H7 (cell line): ENCODE measurements around the gene IGSF6. TPM values are rescaled to one million over a fixed set of nuclear protein-coding genes. Genes with fewer than 3 reads are reported as not detected.
"Not testable (repeated sequence)": the region's sequence is repeated elsewhere in the genome, so short reads cannot be mapped to it uniquely, and the experiment has no call there.

ENCODE experiments used
- DNase-seq: peaks from one replicate; pipeline ENCODE4 v3.0.0; 2012
- H3K27me3 ChIP-seq: 2 replicates; pipeline ENCODE4 v1.6.0; 2011; ENCODE audit warnings: mild to moderate bottlenecking, low read length; ENCODE audit not compliant: control insufficient read depth, insufficient read depth
- H3K36me3 ChIP-seq: replicated peaks from 2 replicates; pipeline ENCODE4 v1.5.1; 2011; ENCODE audit warnings: low read length; ENCODE audit not compliant: control insufficient read depth, insufficient read depth
- H3K4me3 ChIP-seq: 2 replicates; pipeline ENCODE4 v1.5.1; 2011; ENCODE audit warnings: low read depth, mild to moderate bottlenecking, control low read depth, low read length, moderate library complexity; ENCODE audit not compliant: insufficient read depth
- total RNA-seq: library from RNA; depleted of rRNA; stranded (reverse); fragments of >200 nt; shearing (Covaris generic); gene quantifications from 2 replicates; pipeline ENCODE4 v1.2.3, GENCODE V29; 2014; rRNA removed

IGSF6 gene, protein sequence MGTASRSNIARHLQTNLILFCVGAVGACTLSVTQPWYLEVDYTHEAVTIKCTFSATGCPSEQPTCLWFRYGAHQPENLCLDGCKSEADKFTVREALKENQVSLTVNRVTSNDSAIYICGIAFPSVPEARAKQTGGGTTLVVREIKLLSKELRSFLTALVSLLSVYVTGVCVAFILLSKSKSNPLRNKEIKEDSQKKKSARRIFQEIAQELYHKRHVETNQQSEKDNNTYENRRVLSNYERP
- not detected in 2 replicates for total RNA-seq

- no peaks in the 10 kb centered on the region for H3K36me3 ChIP-seq
- no peak within 1 kb of the TSS for H3K4me3 ChIP-seq
- no peak for DNase-seq
- no peaks in the 10 kb centered on the region for H3K27me3 ChIP-seq
These were observed at the start of gene IGSF6 for GRCh38 chr16:21652453-21652852. Gene IGSF6, minus strand, starts transcription at chr16:21652608. Its CDS starts 10 bp downstream, at chr16:21652598.

DNA sequence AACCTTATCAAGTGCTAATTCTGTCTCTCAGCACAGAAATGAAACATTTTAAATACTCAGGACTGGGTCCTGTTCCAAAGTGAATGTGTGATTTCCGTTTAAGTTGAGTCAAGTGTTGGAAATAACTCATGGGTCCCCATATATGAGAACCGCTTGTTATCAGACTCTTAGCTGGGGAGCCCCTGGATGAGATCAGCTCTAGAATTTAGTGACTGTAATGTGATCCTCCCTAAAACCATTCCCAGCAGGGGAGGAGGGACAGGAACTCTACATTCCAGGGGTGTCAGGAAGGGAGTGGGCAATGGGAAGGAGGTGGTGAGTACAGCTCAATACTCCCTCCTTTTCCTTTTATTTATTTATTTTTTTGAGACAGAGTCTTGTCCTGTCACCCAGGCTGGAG, 48.9 kb upstream of the IGSF6 start:
- H3K36me3 ChIP-seq = no peaks in the 10 kb centered on the region
- DNase-seq = peak; percentile 23
- no peaks in the 10 kb centered on the region for H3K27me3 ChIP-seq
- H3K4me3 ChIP-seq = no peak overlapping the region

DNA sequence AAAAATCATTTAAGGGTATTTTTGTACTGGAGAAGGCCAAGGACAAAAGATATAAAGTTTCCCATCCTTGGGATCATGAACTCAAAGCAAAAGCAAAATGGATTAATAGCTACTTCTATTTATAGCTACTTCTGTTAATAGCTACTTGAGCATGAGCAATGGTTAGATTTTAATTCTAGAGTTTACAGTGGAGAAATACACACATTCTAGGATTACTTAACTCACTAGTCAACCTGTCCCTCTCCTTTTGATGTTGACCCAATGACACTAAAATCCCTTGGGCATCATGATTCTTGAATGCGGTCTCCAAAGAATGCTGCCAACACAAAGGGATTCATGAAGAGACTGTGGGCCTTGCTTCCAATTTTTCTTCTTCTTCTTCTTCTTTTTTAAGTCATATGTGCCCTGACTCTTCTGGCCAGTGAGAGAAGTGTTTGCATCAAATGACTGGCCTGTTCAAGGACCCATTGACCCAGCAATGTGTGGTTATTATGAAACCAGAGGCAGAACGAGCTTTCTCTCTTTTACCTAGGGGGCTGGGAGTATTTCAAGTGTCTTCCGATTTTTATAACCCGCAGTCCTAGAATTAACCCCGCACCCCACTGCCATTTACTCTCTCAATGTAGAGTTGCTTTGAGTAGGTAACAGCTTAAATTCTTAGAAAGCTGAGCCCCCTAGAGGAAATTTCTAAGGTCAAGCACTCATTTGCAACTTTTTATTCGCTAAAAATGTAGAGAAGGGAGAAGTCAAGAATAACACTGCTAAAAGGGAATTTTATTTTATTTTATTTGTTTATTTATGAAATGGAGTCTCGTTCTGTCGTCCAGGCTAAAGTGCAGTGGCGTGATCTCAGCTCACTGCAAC, 46.0 kb upstream of the IGSF6 start:
- Histone ChIP-seq H3K36me3 (no peaks in the 10 kb centered on the region), H3K27me3 (no peaks in the 10 kb centered on the region), H3K4me3 (no peak overlapping the region)
- no peak for DNase-seq

- no peak for DNase-seq
- Histone ChIP-seq H3K27me3 (no peaks in the 10 kb centered on the region), H3K4me3 (no peak overlapping the region), H3K36me3 (no peaks in the 10 kb centered on the region)
These were observed 44.6 kb upstream of the IGSF6 start for GRCh38 chr16:21697032-21697431.

DNA sequence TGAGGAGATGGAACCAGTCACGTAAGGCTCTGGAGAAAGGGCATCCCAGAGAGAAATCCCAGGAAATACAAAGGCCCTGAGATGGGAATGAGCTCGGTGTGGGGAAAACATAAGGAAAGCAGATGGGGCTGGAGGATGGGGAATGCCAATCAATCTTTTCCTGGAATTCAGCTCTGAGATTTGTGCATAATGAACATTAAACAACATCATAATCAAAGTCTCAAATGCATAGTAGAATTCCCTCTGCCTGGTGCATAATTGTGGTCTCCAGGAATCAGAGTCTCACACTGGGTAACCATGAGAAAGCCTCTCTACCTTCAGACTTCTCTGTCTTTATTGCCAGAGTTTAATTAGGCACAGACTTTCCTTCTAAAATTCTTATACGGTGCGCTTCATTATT, 42.2 kb upstream of the IGSF6 start:
- no peaks in the 10 kb centered on the region for H3K36me3 ChIP-seq
- H3K4me3 ChIP-seq = no peak overlapping the region
- DNase-seq = no peak
- no peaks in the 10 kb centered on the region for H3K27me3 ChIP-seq

- DNase-seq, H3K4me3 ChIP-seq, H3K36me3 ChIP-seq, H3K27me3 ChIP-seq: not testable (repeated sequence)
These were observed 38.6 kb upstream of the IGSF6 start for GRCh38 chr16:21690967-21691366.

- Histone ChIP-seq H3K36me3 (no peaks in the 10 kb centered on the region), H3K27me3 (no peaks in the 10 kb centered on the region), H3K4me3 (no peak overlapping the region)
- DNase-seq = no peak
These were observed 36.7 kb upstream of the IGSF6 start for GRCh38 chr16:21689107-21689506.

GRCh38 chr16:21685034-21685455, 32.6 kb upstream of the IGSF6 start:
- H3K36me3 ChIP-seq = no peaks in the 10 kb centered on the region
- no peak overlapping the region for H3K4me3 ChIP-seq
- DNase-seq = peak; percentile 71
- no peaks in the 10 kb centered on the region for H3K27me3 ChIP-seq

DNA sequence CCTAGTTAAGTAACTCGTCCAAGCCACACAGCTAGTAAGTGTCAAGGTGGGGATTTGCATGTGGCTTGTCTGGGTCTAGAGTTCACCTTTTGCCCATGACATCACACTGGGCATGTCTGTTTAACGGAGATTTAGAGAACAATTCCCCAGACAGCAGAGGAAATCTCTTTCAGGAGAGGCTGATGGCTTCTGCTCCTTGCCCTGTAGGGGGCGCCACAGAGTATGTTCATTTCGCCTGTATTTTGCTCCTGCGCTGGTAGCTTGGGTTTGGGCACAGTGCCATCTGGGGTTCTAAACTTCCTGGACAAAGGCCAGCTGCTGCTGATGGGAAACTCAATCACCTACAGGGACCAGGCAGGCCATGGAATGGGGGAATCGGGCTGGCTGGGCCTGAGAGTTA, 31.8 kb upstream of the IGSF6 start:
- Histone ChIP-seq H3K27me3 (no peaks in the 10 kb centered on the region), H3K36me3 (no peaks in the 10 kb centered on the region), H3K4me3 (no peak overlapping the region)
- DNase-seq = peak; percentile 69

- Histone ChIP-seq H3K27me3 (no peaks in the 10 kb centered on the region), H3K4me3 (no peak overlapping the region), H3K36me3 (no peaks in the 10 kb centered on the region)
- no peak for DNase-seq
These were observed 30.8 kb upstream of the IGSF6 start for GRCh38 chr16:21683184-21683583.

GRCh38 chr16:21680714-21681113, 28.3 kb upstream of the IGSF6 start:
- not testable (repeated sequence) for DNase-seq, H3K27me3 ChIP-seq, H3K36me3 ChIP-seq, H3K4me3 ChIP-seq

DNA sequence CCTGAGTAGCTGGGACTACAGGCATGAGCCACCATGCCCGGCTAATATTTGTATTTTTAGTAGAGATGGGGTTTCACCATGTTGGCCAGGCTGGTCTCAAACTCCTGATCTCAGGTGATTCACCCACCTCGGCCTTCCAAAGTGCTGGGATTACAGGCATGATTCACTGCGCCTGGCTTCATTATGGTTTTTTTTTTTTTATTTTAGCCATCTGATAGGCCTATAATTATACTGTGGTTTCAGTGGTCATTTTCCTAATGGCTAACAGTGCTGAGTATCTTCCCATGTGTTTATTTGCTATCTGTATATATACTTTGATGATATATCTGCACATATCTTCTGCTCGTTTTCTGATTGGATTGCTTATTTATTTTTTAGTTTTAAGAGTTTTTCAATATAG, 22.0 kb upstream of the IGSF6 start:
- not testable (repeated sequence) for H3K36me3 ChIP-seq, H3K27me3 ChIP-seq, DNase-seq, H3K4me3 ChIP-seq

DNA sequence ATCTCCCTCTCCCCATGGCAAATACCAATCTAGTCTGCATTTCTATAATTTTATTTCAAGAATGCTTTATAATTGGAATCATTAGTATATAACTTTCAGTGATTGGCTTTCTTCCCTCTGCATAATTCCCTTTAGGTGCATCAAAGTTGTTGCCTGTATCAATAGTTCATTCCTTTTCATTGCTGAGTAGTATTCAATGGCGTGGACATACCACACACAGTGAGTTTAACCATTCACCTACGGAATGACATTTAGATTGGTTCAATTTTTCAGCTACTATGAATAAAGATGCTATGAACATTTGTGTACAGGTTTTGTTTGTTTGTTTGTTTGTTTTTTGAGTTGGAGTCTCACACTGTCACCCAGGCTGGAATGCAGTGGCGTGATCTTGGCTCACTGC, 21.1 kb upstream of the IGSF6 start:
- no peaks in the 10 kb centered on the region for H3K36me3 ChIP-seq
- no peak overlapping the region for H3K4me3 ChIP-seq
- H3K27me3 ChIP-seq = no peaks in the 10 kb centered on the region
- no peak for DNase-seq

GRCh38 chr16:21667575-21667974, 15.2 kb upstream of the IGSF6 start:
- no peaks in the 10 kb centered on the region for H3K27me3 ChIP-seq
- DNase-seq = no peak
- no peaks in the 10 kb centered on the region for H3K36me3 ChIP-seq
- H3K4me3 ChIP-seq = no peak overlapping the region

- peak; percentile 32 for DNase-seq
- Histone ChIP-seq H3K27me3 (no peaks in the 10 kb centered on the region), H3K36me3 (no peaks in the 10 kb centered on the region), H3K4me3 (no peak overlapping the region)
These were observed 14.4 kb upstream of the IGSF6 start for GRCh38 chr16:21666772-21667171.
